B cell (primary cell): ENCODE data around the gene ZNF614. TPM values are rescaled to one million over a fixed set of nuclear protein-coding genes. Genes with fewer than 3 reads are reported as not detected.
A peak's percentile ranks its signal among the peaks of the same experiment; 100 is the strongest.

Experiments used
- ATAC-seq: fragments of 200-7000 bp; cut with Tn5 transposase; one replicate; pipeline ENCODE4 v1.10.0; 2021; ENCODE audit warnings: low read depth, mild to moderate bottlenecking, moderate number of reproducible peaks, moderate library complexity
- CTCF ChIA-PET: fragments of 350-600 bp; sonication (Branson Sonifier 250); formaldehyde crosslinking; loops from one replicate; lab custom pipeline; 2021; ENCODE audit warnings: antibody characterized with exemption, inconsistent platforms; lab: Charles Lee
- POLR2A ChIA-PET: fragments of 350-600 bp; sonication (Branson Sonifier 250); formaldehyde crosslinking; loops from one replicate; lab custom pipeline; 2021; ENCODE audit warnings: antibody characterized with exemption; lab: Charles Lee
- DNase-seq: peaks from one replicate; pipeline ENCODE4 v3.0.0; 2013
- H2AFZ ChIP-seq: 2 replicates; pipeline ENCODE4 v1.6.1; 2012; ENCODE audit warnings: mild to moderate bottlenecking, low read depth, low read length; ENCODE audit not compliant: insufficient read depth, poor library complexity, severe bottlenecking
- H3K27ac ChIP-seq, 2 donors: 1 replicate in 1 of 2; 2 replicates in 1 of 2; pipeline ENCODE4 v1.5.1; 2012 to 2013; ENCODE audit warnings: low read length in 2 of 2, mild to moderate bottlenecking in 2 of 2, moderate library complexity in 1 of 2
- H3K27me3 ChIP-seq, 4 experiments: fragments of 200-600 bp in 1 of 4; sonication (generic) in 1 of 4; replicated peaks in 1 of 4; 1 replicate in 2 of 4; 2 replicates in 2 of 4; pipeline versions ENCODE4 v1.6.1 to v1.7.0; 2013 to 2016; ENCODE audit warnings: low read length in 3 of 4, mild to moderate bottlenecking in 2 of 4, mixed read lengths in 1 of 4, moderate library complexity in 1 of 4; ENCODE audit not compliant: insufficient read depth in 4 of 4, control insufficient read depth in 3 of 4; ENCODE audit errors: control extremely low read depth in 1 of 4
- H3K36me3 ChIP-seq, 2 experiments: replicated peaks in 1 of 2; 1 replicate in 1 of 2; 2 replicates in 1 of 2; pipeline versions ENCODE4 v1.6.1 to v1.7.1; 2013; ENCODE audit warnings: low read length in 1 of 2; ENCODE audit not compliant: insufficient read depth in 2 of 2, control insufficient read depth in 1 of 2; ENCODE audit errors: control extremely low read depth in 1 of 2, extremely low read depth in 1 of 2
- H3K4me1 ChIP-seq, 2 donors: fragments of 200-600 bp in 1 of 2; sonication (generic) in 1 of 2; 1 replicate in 1 of 2; 2 replicates in 1 of 2; pipeline versions ENCODE4 v1.5.1 to v1.6.1; 2013 to 2017; ENCODE audit warnings: low read length in 2 of 2; ENCODE audit not compliant: control insufficient read depth in 2 of 2, insufficient read depth in 2 of 2
- H3K4me2 ChIP-seq: replicated peaks from 2 replicates; pipeline ENCODE3; 2012; ENCODE audit warnings: mild to moderate bottlenecking, low read depth, low read length; ENCODE audit not compliant: poor library complexity, severe bottlenecking
- H3K4me3 ChIP-seq, 5 experiments: fragments of 200-600 bp in 1 of 5; sonication (generic) in 1 of 5; 1 replicate in 3 of 5; 2 replicates in 2 of 5; pipeline versions ENCODE4 v1.5.1 to v1.7.0; 2011 to 2016; ENCODE audit warnings: low read length in 4 of 5, mild to moderate bottlenecking in 4 of 5, low read depth in 2 of 5, control low read depth in 1 of 5, moderate library complexity in 1 of 5; ENCODE audit not compliant: insufficient read depth in 1 of 5; ENCODE audit errors: control extremely low read depth in 1 of 5, extremely low read depth in 1 of 5
- H3K79me2 ChIP-seq: fragments of 200-600 bp; sonication (generic); one replicate; pipeline ENCODE4 v1.6.0; 2016; ENCODE audit warnings: low read length; ENCODE audit not compliant: control insufficient read depth, insufficient read depth
- H3K9ac ChIP-seq: fragments of 200-600 bp; sonication (generic); 2 replicates; pipeline ENCODE4 v1.6.1; 2017; ENCODE audit warnings: mild to moderate bottlenecking, low read length, moderate library complexity
- H3K9me3 ChIP-seq, 3 donors: one replicate each; pipeline versions ENCODE4 v1.6.1 to v1.7.1; 2013; ENCODE audit warnings: low read length in 2 of 3; ENCODE audit not compliant: control insufficient read depth in 2 of 3, insufficient read depth in 1 of 3; ENCODE audit errors: control extremely low read depth in 1 of 3
- H4K20me1 ChIP-seq: 2 replicates; pipeline ENCODE4 v1.6.0; 2012; ENCODE audit warnings: mild to moderate bottlenecking, low read length; ENCODE audit not compliant: insufficient read depth, control insufficient read depth, poor library complexity, severe bottlenecking
- H3K27ac Mint-ChIP-seq: one replicate; pipeline ENCODE4 v1.8.0; 2021; ENCODE audit warnings: mixed read lengths
- H3K27me3 Mint-ChIP-seq: one replicate; pipeline ENCODE4 v1.8.0; 2021; ENCODE audit warnings: mixed read lengths
- H3K4me1 Mint-ChIP-seq: one replicate; pipeline ENCODE4 v1.8.0; 2021; ENCODE audit warnings: mixed read lengths
- H3K4me3 Mint-ChIP-seq: one replicate; pipeline ENCODE4 v1.8.0; 2021; ENCODE audit warnings: mixed read lengths
- H3K9me3 Mint-ChIP-seq: one replicate; pipeline ENCODE4 v1.8.0; 2022; ENCODE audit warnings: mixed read lengths; ENCODE audit not compliant: insufficient read depth
- CTCF ChIP-seq: fragments of 200-600 bp; IDR thresholded peaks from one replicate; pipeline ENCODE4 v1.8.0; 2022; ENCODE audit warnings: antibody characterized with exemption, mild to moderate bottlenecking
- EZH2 ChIP-seq: IDR thresholded peaks from 2 replicates; pipeline ENCODE4 v1.6.1; 2012; ENCODE audit warnings: borderline replicate concordance, low read depth, mild to moderate bottlenecking, moderate library complexity, low read length; ENCODE audit not compliant: insufficient read depth, poor library complexity, severe bottlenecking
- WGBS: methylation state at CpG from one replicate; pipeline ENCODE4 v1.1.5; 2013; ENCODE audit warnings: missing lambda C conversion rate; ENCODE audit not compliant: insufficient coverage; 5-methylcytosine and 5-hydroxymethylcytosine counted together
- intact Hi-C: fragments of 100-400 bp; cut with micrococcal nuclease; formaldehyde crosslinking; loops from one replicate; pipeline ENCODE4 v1.10.0; 2022
- polyA plus RNA-seq: library from polyadenylated mRNA; depleted of rRNA; stranded (reverse); fragments of >200 nt; gene quantifications from 2 replicates; pipeline ENCODE4 v1.2.3, GENCODE V29; 2012
- total RNA-seq, 2 donors: library from RNA; stranded (reverse); fragments of 120-200 nt in 1 of 2; gene quantifications; 1 replicate in 1 of 2; 2 replicates in 1 of 2; pipeline versions ENCODE4 v1.2.3 to v1.2.4, GENCODE V29; 2013 to 2022

The ZNF614 gene
- total and polyA plus RNA-seq, 2 donors (not counting 1 experiment from before 2014, with no cell fraction given): 3.5 to 14.3 TPM

DNA sequence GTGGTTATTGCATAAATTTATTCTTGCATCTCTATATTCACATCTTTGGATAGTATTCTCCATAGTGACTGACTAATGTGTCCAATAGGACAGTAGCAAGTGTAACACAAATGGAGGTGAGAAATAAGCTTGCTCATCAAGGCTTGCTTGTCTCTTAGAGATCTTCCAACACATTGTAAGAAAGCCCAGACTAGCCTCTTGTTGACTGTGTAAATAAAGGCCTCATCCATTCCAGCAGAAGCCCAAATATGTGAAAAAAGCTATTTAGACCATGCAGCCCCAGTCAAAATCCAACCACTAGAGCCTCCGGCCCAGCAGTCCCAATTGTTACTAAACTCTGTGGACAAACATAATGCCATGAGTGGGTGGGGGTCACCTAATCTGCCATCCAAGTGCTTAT, 17.5 kb downstream of the ZNF614 start:
- peaks cover 23% of the 10 kb centered on the region for H3K79me2 ChIP-seq
- H4K20me1 ChIP-seq: no peaks in the 10 kb centered on the region
- ChIA-PET POLR2A (no interaction called here), CTCF (no interaction called here)
- no CpG with 5 or more reads among the region's 1 CpG for WGBS
- no peak overlapping the region for H3K4me3 Mint-ChIP-seq
- H3K9me3 ChIP-seq: peaks cover 14 to 40% (median 23%) of the 10 kb centered on the region in 3 donors
- H3K9me3 Mint-ChIP-seq: peaks cover 12% of the 10 kb centered on the region
- no peaks in the 10 kb centered on the region for H3K27me3 Mint-ChIP-seq
- no peak overlapping the region for H3K27ac Mint-ChIP-seq
- H3K4me3 ChIP-seq: no peak overlapping the region
- intact Hi-C loops: no loop called here
- no peak for ATAC-seq
- H2AFZ ChIP-seq: no peak overlapping the region
- peaks cover 17% of the 10 kb centered on the region for H3K4me1 Mint-ChIP-seq
- H3K27ac ChIP-seq: no peak overlapping the region
- H3K4me2 ChIP-seq: no peak overlapping the region
- H3K27me3 ChIP-seq: no peaks in the 10 kb centered on the region
- peaks cover 9 to 12% of the 10 kb centered on the region in 2 donors for H3K4me1 ChIP-seq
- DNase-seq: no peak
- no peak for TF ChIP-seq EZH2
- TF ChIP-seq CTCF: no peak
- peaks cover 0 to 8% of the 10 kb centered on the region in 2 experiments for H3K36me3 ChIP-seq
- H3K9ac ChIP-seq: no peak overlapping the region

DNA sequence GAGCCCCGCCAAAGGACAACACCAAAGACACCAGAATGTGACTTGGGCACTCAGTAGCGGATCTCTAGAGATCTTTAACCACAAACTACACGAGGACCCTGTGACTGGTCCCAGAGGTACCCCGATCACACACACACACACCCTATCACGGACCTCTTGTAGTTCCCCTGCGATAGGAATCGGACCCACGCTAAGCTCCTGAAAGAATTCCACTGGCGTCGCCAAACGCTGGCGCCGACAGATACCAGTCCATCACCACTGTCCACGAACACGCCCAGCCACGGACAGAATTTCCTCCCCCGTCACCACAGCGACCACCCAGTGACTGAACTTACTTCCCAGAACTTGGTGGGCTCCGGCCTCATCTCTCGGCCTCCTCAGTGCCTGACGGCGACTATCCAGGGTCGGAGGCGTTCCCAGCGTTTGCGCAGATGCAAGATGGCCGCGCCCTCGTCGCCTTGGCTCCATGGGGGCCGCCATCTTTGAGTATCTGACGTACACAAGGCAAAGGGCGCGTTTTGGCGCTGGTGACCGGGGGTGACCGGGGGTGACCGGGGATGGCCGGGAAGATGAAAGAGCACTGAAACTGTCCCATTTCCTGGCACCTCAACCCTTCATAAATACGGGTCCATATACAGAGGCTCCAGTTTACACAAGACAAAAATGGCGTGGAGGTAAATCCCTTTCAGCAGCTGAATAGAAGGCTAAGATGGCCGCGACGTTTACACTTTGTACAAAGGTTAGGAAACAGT, 20.2 kb downstream of the ZNF614 start, which contains the start of gene ZNF615:
ZNF615 (minus strand) TSS at position 406 of the 752 bp plus-strand sequence. CDS start 4,500 bp downstream, outside the sequence.
- H3K27me3 Mint-ChIP-seq: no peaks in the 10 kb centered on the region
- peaks cover 0 to 5% of the 10 kb centered on the region in 2 experiments for H3K36me3 ChIP-seq
- peak within 1 kb of the TSS; percentile 75 for H3K4me2 ChIP-seq
- peak within 1 kb of the TSS; percentile 98 for H3K27ac Mint-ChIP-seq
- peaks cover 9 to 12% of the 10 kb centered on the region in 2 donors for H3K4me1 ChIP-seq
- no peaks in the 10 kb centered on the region for H4K20me1 ChIP-seq
- H3K9ac ChIP-seq: peak within 1 kb of the TSS; percentile 96
- H3K9me3 ChIP-seq: peaks cover 5 to 52% (median 17%) of the 10 kb centered on the region in 3 donors
- H3K79me2 ChIP-seq: peaks cover 44% of the 10 kb centered on the region
- no peaks in the 10 kb centered on the region for H3K27me3 ChIP-seq
- under 1% methylated on average over 39 of the region's 44 CpGs for WGBS
- peak within 1 kb of the TSS; percentile 78 to 88 for H3K27ac ChIP-seq
- TF ChIP-seq CTCF (no peak), EZH2 (no peak)
- peak within 1 kb of the TSS; percentile 92 for H3K4me3 Mint-ChIP-seq
- intact Hi-C loops: loop anchor here (1.0 kb wide), 4 partner anchors 20 to 81 kb away; partner anchors contain the start of genes ZNF350, ZNF613 and ZNF614
- DNase-seq (peak; percentile 94), ATAC-seq (peak; percentile 94)
- POLR2A ChIA-PET: interaction anchor here (0.5 to 1.6 kb wide), 4 partner anchors 20 to 1437 kb away, joined by 3 to 7 read pairs (median 5); partner anchors contain the start of genes ZNF432 and ZNF614
- peak within 1 kb of the TSS; percentile 68 to 90 (median 76) for H3K4me3 ChIP-seq
- H3K4me1 Mint-ChIP-seq: peaks cover 17% of the 10 kb centered on the region
- peak within 1 kb of the TSS; percentile 100 for H2AFZ ChIP-seq
- peaks cover 11% of the 10 kb centered on the region for H3K9me3 Mint-ChIP-seq
- CTCF ChIA-PET: interaction anchor here (1.2 kb wide), 1 partner anchor 13 kb away, joined by 3 read pairs; no protein-coding TSS in a partner anchor
